ENCODE results near the gene SLC25A39.
"Not testable (repeated sequence)": the region's sequence is repeated elsewhere in the genome, so short reads cannot be mapped to it uniquely, and the experiment has no call there.

SLC25A39 gene, protein sequence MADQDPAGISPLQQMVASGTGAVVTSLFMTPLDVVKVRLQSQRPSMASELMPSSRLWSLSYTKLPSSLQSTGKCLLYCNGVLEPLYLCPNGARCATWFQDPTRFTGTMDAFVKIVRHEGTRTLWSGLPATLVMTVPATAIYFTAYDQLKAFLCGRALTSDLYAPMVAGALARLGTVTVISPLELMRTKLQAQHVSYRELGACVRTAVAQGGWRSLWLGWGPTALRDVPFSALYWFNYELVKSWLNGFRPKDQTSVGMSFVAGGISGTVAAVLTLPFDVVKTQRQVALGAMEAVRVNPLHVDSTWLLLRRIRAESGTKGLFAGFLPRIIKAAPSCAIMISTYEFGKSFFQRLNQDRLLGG

DNA sequence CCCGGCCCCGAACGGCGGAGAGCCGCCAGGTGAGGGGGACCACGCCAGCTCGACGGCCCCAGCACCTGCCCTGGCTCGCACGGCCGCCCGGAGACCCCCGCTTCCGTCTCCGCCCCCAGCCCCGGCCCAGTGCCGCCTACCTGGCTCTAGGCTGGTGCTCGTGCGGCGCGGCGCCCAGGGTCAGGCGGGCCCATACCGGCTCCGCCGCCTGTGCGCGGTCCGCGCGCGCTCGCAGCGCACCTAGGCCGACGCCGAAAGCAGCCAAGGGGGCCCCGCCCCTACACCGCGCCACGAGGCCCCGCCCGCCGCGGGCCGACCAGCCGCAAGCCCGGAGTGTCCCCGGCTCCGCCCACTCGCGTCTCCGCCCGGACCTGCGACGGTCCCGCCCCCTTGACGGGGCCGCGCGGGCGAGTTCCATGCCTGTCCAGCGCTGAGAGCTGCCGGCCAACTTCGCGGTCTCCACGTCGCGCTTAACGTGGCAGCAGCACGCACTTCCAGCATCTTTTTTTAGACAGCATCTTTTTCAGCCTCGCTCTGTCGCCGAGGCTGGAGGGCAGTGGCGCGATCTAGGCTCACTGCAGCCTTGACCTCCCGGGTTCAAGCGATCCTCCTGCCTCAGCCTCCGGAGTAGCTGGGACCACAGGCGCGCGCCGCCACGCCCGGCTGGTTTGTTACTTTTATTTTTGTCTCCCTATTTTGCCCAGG lies at the start of gene SLC25A39:
SLC25A39 (minus strand) TSS at position 253 of the 705 bp plus-strand sequence. CDS start 1,261 bp downstream, outside the sequence.
- DNase-seq: peak; percentile 31

DNA sequence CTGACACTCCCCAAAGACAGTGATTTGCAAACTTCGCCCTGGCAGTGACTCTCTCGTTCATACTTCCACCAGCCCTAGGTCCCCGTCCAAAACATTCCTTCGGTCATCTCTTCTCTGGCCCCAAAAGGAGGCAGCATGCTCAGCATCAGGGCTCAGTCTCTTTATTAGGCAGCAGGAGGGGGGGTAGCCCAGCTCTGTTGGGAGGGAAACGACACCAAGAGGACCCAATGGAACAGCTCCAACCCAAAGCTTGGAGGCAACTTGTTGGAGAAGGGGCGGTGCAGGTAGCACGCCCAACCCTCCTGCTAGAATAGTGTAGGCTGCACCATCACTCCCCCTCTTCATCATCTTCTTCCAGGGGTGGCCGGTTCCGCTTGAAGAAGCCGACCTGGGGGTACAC lies 47.4 kb upstream of the SLC25A39 start:
- DNase-seq: no peak

DNA sequence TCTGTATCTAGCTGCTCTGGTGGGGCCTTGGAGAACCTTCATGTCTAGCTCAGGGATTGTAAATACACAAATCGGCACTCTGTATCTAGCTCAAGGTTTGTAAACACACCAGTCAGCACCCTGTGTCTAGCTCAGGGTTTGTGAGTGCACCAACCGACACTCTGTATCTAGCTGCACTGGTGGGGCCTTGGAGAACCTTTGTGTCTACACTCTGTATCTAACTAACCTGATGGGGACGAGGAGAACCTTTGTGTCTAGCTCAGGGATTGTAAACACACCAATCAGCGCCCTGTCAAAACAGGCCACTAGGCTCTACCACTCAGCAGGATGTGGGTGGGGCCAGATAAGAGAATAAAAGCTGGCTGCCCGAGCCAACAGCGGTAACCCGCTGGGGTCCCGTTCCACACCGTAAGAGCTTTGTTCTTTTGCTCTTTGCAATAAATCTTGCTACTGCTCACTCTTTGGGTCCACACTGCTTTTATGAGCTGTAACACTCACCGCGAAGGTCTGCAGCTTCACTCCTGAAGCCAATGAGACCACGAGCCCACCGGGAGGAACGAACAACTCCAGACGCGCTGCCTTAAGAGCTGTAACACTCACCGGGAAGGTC lies 44.9 kb upstream of the SLC25A39 start:
- not testable (repeated sequence) for DNase-seq

DNA sequence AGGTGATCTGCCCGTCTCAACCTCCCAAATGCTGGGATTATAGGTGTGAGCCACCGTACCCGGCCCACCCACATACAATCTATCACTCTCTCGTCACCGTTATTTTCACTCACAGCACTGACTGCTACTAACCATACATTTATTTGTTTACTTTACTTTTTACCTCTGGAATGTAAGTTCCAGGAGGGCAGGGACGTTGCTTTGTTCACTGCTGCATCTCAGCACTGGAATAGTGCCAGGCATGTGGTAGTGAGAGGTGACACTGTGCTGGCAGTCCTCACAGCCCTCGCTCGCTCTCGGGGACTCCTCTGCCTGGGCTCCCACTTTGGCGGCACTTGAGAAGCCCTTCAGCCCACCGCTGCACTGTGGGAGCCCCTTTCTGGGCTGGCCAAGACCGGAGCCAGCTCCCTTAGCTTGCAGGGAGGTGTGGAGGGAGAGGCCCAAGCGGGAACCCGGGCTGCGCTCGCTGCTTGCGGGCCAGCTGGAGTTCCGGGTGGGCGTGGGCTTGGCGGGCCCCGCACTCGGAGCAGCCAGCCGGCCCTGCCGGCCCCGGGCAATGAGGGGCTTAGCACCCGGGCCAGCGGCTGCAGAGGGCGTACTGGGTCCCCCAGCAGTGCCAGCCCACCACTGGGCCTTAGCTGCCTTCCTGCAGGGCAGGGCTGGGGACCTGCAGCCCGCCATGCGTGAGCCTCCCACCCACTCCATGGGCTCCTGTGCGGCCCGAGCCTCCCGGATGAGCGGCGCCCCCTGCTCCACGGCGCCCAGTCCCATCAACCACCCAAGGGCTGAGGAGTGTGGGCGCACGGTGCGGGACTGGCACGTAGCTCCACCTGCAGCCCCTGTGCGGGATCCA lies 44.0 kb upstream of the SLC25A39 start:
- not testable (repeated sequence) for DNase-seq

DNA sequence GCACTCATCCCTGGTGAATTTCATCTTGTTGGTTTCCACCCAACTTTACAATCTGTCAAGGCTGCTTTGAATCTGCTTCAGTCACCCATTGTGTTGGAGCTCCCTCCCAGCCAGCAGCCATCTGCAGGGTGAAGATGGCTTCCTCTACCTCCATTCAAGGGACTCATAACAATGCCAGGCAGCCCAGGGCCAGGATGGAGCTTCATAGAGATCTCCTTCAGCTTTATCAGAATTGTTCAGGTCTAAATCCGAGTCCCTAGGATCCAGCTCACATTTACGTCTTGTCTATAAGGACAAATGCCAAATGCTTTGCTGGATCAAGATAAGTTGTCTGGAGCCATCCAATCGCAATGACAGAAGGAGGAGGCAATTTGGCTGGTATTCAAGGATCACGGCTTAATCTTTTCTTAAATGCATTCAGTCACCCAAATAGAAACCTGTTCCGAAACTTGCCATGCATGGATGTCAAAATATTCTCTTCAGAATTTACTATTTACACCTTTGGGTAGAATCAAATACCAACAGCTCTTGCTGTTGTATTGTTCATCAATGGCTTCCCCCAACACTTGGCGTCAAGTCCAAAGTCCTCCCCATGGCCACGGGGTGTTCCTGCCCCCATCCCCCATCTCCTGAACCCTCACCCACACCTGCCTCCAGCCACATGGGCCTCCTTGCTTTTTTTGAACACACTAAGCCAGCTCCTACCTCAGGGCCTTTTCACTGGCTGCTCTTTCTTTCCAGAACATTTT lies 42.8 kb upstream of the SLC25A39 start:
- DNase-seq: no peak

DNA sequence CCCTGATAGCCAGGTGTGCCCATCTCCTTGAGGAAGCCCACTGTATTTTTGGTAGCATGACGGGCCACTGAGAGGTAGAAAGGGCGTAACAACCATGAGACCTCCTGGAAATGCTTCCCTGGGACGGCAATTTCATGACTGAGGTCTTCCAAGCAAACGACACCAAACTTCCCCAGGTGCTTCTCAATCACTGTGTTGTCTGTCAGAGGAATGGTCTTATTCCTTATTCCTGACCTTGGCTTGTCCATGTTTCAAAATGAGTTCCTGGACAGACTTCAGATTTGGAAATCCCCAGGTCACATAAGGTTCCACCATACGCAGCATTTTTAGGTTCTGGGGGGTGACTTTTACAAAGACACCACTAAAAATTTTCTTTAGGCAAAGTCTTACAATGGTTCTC lies 40.4 kb upstream of the SLC25A39 start:
- DNase-seq: not testable (repeated sequence)

DNA sequence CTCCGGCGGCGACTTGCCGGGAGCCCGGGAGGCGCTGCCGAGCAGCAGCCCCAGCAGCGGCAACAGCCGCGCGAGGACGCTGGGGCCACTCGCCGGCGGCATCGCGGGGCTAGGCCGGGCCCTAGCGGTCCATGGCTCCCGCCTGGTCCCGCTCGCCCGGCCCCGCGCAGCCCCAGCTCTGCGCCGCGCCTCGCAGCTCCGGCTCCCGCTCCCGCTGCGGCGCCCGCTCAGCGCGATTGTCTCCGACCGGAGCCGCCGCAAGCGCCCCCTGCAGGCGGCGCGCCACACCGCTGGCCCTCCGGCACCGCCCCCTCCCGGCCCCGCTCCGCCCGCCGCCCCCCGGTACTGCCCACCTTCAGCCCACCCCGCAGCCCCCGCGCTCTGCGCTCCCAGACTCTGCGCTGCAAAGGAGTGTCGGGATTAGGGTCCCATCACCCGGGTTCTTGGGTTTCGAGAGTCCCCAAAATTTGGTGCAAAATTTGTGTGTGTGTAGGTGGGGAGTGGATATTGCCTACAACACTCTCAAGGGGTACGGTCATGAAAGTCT lies 39.1 kb upstream of the SLC25A39 start, which contains the start of gene FAM171A2:
FAM171A2 (minus strand) TSS at position 241 of the 547 bp plus-strand sequence; CDS start at position 102, 139 bp downstream.
- DNase-seq: no peak

DNA sequence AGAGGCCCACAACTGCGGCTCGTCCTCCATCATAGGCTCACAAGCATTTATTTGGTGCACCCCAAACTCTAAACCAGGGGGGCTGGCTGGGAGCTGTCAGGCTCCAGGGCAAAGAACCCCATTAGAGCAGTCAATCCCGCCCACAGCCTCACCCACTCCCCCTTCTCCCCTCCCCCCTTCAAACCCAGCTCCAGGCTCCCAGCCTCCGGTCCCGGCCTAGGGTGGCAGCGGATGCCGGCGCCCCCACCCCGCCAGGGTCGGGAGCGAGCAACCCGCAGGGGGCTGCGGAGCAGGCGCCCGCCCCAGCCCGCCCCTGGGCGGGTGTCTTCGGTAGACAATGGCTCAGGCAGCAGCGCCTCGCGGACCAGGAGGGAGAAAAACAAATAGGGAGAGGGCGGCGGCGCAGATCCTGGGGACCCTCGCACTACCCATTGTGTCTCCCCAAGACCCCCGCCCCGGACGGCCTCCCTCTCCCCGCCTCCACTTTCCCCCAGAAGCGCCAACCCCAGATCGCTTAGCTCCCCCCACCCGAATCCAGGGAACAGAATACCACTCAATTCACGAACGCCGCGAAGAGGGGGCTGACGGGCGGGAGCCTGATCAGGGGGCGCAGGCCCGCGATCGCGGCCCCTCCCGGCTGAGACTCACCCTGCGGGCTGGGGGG lies 38.5 kb upstream of the SLC25A39 start:
- no peak for DNase-seq

DNA sequence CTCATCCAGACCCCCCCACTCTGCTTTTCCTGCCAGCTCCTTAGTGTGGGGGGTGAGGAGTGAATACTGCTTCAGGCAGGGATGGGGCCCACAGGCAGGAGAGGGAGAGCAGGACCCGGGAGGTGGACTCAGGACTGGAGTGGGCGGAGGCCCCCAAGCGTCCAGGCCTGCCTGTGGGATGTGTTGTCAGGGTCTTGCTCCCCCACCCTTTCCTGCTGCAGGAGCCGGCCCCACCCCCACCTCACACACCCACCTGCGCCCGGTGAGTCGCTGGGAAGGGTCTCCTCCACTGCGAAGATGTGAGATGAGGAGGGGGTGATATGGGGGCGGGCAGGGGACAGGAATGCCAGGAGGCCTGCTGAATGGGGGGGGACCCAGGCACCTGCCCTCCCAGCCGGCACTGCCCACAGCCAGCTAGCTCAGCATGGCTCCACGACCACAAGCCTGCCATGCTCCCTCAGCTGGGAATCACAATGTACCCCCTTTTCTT lies 37.9 kb upstream of the SLC25A39 start:
- DNase-seq: no peak

DNA sequence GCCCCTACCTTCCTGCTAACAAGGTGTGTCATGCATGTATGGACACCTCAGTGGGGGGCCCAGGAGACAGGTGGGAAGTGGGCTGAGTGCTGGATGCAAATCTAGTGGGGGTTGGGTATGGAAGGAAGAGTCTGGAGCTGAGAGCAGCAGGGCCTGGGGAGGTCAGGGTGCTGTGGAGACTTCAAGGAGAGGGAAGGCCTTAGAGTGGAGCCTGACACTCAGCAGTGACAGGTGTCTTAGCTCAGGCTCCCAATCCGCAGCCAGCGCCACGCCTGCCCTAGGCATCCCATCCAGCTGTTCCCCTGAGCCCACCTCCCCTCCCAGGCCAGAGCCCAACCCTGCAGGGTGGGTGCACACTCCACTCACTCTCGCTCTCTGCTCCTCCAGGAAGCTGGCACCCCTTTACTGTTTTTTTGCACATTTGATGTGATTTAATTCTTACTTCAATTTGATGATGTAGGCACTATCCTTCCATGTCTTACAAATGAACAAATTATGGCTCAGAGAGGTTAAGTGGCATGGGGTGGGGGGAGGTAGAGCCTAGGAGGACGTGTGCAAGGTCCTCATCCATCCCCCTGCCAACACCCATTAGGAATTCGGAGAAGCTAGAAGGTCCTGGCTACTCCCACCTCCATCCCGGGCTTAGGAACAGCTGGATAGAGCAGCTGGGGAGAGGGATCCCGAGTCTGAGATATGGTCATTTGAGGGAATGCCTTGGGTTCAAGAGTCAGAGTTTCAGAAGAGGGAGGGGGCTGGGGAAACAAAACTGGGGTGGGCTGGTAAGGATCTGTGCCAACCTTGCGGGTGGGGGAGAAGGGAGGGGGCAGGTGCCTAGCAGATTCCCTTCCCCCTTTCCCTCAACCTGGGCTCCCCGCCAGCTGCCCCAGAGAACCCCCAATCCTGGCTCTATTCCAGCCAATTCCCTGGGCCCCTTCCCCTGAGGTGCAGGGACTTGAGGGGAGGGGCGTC lies 37.0 kb upstream of the SLC25A39 start:
- DNase-seq: no peak

DNA sequence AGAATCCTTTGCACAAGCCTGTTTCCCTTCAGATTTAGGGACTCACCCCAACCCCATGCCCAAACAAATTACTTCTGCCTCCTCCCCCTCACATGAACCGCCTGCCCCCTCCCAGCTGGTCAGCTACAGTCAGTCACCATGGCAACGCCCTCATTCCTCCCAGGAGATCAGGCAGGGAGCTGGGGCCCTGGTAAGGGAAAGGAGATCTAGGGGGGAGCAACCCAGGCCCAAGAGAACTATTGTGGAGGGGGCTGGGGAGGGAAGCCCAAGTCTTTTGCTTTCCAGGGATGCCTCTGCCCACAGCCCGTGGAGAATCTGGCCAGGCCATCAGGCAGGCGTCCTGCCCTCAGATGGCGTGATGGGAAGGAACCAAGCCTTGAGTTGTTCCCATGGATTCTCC lies 36.2 kb upstream of the SLC25A39 start:
- no peak for DNase-seq

DNA sequence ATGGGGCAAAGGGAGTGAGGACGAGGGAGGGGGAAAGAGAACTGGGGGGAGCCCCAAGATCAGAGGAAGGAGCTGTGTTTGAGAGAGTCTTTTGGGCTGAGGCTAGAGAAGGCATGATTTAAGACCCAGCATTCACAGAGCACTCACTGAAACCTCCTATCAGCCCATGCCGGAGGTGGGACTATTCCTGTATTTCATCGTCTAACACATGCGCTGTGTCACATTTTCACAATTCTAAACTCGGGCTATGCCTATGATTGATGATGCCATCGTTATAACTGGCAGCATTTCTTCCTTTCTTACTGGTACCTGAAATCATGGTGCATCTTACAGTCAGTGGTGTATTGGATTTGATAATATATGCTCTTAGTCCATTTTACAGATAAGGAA lies 35.5 kb upstream of the SLC25A39 start:
- DNase-seq: no peak

DNA sequence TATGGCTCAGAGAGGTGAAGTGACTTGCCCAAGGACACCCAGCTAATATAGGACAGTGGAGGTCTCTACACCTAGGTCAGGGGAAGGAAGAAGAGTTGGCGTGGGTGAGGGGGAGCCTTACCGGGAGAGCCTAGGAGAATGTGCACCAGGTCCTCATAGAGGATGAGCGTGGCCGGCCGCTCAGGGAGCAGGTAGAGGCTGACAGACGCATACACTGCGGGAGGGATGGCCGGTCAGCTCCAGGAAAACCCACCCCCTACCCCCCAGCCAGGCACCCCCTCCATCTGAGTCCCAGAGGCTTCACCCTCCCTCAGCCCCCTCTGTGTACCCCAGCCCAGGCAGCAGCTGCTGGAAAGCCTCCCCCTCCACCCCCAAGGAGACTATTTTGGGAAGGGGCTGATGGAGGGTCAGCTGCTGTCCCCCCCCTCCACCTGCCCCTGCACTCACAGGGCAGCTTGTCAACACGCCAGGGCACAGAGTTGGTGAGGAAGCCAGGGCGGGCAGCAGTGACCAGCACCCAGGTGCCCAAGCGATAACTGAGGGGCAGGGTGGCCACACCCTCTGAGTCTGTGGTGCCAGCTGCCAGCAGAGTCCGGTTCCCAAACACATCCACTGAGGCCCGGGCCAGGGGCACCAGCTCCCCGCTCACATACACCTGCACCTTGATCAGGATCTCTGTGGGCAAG lies 35.0 kb upstream of the SLC25A39 start:
- no peak for DNase-seq

DNA sequence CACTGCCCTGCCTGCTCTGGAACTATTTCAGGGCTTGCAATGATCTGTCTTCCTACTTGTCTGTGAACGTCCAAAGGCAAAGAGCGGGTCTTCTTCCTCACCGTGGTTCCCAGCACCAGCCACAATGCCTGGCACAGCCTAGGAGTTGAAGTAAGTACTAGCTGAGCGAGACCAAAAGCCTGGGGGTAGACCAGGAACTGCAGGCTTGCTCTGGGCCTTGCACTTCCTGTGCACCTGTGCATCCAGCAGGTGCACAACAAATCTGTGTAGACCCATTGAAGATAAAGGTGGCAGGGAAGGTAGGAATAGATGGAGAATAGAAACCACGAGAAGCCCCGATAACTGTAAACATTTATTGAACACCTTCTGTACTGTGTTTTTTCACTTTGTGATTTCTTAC lies 34.4 kb upstream of the SLC25A39 start:
- no peak for DNase-seq

DNA sequence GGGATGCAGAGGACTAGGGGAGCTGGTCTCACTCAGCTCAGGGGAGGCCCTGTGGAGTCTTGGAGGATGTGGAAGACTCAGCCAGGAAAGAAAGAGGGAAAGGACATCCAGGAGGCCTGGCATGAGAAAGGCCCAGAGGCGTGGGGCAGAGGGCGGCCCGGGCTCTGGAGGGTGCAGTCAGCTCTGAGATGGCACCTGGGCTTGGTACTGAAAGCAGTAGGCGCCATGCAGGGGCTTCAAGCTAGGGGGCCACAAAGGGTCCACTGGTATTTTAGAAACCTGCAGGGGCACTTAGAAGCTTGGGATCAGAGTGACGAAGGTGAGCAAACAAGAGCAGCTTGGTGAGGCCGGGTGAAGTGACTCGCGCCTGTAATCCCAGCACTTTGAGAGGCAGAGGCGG lies 33.4 kb upstream of the SLC25A39 start:
- DNase-seq: no peak

DNA sequence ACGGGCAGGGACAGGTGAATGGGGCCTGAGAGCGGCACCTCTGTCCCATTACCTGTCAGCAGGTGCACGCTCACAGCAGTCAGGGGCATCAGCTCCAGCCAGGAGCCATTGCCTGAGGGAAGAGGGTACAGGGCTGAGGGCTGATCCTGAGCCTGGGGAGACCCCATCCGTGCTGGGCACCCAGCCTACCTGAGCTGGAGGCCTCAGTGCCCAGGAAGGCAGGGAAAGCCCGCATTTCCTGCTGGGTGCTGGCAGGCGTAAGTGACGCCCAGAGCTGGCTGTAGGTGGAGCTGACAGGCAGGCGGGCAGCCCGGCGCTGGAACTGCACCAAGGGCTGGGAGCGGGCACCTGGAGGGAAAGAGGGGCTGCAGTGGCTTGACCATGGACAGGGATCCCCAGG lies 31.6 kb upstream of the SLC25A39 start:
- no peak for DNase-seq

DNA sequence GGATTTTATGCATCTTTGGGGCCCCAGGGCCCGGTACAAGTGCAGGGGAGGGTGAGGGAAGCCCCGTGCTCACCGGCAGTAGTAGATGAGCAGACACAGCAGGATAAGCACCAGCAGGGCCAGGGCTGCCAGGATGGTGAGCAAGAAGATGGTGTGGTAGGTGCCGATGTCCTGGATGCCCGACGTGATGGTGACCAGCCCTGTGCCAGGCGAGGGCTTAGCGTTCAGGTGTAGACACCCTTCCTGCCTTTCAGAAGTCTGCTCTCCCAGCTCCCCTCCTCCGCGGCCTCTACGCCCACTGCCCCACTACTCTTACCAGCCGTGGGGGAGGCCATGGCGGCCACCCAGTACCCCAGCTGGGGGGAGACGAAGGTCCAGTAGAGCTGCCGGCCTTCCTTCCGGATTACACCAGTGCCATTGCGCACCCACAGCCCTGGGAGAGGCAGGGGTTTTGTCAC lies 31.0 kb upstream of the SLC25A39 start:
- DNase-seq: no peak

DNA sequence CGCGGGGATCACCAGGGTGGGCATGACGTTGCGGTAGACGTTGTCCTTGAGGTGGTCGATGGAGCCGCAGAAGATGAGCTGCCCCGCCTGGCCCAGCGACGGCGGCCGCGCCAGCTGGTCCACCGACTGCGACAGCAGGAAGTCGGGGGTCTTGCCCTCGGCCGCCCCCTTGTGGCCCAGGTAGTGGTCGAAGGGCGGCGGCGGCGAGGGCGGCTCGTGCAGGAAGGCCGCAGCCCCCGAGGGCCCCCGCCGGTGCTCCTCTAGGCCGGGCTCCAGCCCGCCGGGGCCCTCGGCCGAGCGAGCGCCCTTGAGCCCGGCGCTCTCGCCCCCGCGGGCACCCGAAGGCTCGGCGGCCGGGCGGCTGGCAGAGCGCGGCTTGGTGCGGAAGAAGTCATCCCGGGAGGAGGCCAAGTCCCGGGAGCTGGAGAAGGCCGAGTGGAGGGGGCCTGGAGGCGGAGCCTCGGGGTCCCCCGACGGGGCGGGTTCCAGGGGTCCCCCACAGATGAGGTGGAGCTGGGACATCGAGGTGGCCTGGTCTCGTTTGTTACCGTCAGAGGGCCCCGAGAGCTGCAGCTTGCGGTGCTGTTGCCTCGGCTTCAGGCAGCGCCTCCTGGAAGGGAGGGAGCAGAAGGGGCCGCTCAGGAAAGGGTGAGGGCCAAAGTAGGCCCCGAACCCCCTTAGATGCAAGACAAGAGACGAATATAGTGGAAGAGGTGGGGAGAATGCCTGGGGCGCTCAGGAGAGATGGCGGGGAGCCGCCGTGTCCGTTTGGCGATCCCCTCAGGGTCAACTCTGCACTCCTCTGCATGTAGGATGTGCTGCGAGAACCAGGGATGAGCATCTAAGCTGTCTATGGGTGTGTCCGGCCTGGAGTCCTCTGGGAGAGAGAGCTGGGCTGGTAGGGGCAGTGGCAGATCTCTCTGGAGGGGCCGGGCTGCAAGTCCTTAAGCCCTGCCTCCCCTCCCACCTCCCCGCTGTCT lies 30.2 kb upstream of the SLC25A39 start:
- no peak for DNase-seq
